Astrocyte (in vitro differentiated cells and primary cell): ENCODE results near the gene TRIM41.

Experiments
- EZH2 ChIP-seq: IDR thresholded peaks from 2 replicates; pipeline ENCODE4 v1.6.1; 2012; ENCODE audit warnings: mild to moderate bottlenecking, low read length, inconsistent platforms; ENCODE audit not compliant: insufficient read depth
- TF ChIP-seq, protein P1 (sequence below): IDR thresholded peaks from 2 replicates; pipeline ENCODE4 v1.5.1; 2011; ENCODE audit warnings: low read depth, mild to moderate bottlenecking, inconsistent platforms, low read length, moderate library complexity; ENCODE audit not compliant: insufficient read depth

GRCh38 chr5:181219262-181220177, 3.6 kb upstream of the TRIM41 start:
- TF ChIP-seq, protein P1, sequence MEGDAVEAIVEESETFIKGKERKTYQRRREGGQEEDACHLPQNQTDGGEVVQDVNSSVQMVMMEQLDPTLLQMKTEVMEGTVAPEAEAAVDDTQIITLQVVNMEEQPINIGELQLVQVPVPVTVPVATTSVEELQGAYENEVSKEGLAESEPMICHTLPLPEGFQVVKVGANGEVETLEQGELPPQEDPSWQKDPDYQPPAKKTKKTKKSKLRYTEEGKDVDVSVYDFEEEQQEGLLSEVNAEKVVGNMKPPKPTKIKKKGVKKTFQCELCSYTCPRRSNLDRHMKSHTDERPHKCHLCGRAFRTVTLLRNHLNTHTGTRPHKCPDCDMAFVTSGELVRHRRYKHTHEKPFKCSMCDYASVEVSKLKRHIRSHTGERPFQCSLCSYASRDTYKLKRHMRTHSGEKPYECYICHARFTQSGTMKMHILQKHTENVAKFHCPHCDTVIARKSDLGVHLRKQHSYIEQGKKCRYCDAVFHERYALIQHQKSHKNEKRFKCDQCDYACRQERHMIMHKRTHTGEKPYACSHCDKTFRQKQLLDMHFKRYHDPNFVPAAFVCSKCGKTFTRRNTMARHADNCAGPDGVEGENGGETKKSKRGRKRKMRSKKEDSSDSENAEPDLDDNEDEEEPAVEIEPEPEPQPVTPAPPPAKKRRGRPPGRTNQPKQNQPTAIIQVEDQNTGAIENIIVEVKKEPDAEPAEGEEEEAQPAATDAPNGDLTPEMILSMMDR, result no peak
- no peak for TF ChIP-seq EZH2
